ENCODE results near the gene TCF4.

TCF4 gene

GRCh38 chr18:55421615-55422419 is 166.2 kb downstream of the TCF4 start:
- Histone ChIP-seq H3K27me3 (ENCODE audit: insufficient read depth, poor library complexity, severe bottlenecking) (no peaks in the 10 kb centered on the region), H3K36me3 (ENCODE audit: low read depth) (no peaks in the 10 kb centered on the region), H3K27ac (ENCODE audit: poor library complexity, severe bottlenecking) (no peak overlapping the region), H3K4me1 (ENCODE audit: insufficient read depth, poor library complexity, severe bottlenecking) (peaks cover 8% of the 10 kb centered on the region), H3K9me3 (ENCODE audit: severe bottlenecking) (no peaks in the 10 kb centered on the region), H3K4me3 (ENCODE audit: severe bottlenecking) (no peak overlapping the region)
- peak; percentile 25; the same call in 1 of the 3 replicates for ATAC-seq (ENCODE audit: low read depth)
- TF ChIP-seq CTCF (IDR thresholded peaks at IDR 0.05; ENCODE audit: poor library complexity, severe bottlenecking), result no peak
- no peak for DNase-seq (ENCODE audit: low spot score)

- Histone ChIP-seq H3K9me3 (ENCODE audit: severe bottlenecking) (no peaks in the 10 kb centered on the region), H3K36me3 (ENCODE audit: low read depth) (no peaks in the 10 kb centered on the region), H3K4me3 (ENCODE audit: severe bottlenecking) (no peak overlapping the region), H3K27me3 (ENCODE audit: insufficient read depth, poor library complexity, severe bottlenecking) (no peaks in the 10 kb centered on the region), H3K4me1 (ENCODE audit: insufficient read depth, poor library complexity, severe bottlenecking) (peaks cover 8% of the 10 kb centered on the region), H3K27ac (ENCODE audit: poor library complexity, severe bottlenecking) (no peak overlapping the region)
- ATAC-seq (ENCODE audit: low read depth), result no peak
- DNase-seq (ENCODE audit: low spot score), result no peak
- TF ChIP-seq CTCF (IDR thresholded peaks at IDR 0.05; ENCODE audit: poor library complexity, severe bottlenecking), result no peak
Observed at GRCh38 chr18:55421308-55421614, 166.7 kb downstream of the TCF4 start.

- DNase-seq (ENCODE audit: low spot score), result no peak
Observed at GRCh38 chr18:55420665-55421307, 167.2 kb downstream of the TCF4 start.

GRCh38 chr18:55419947-55420664 is 167.9 kb downstream of the TCF4 start:
- Histone ChIP-seq H3K4me3 (ENCODE audit: severe bottlenecking) (no peak overlapping the region), H3K36me3 (ENCODE audit: low read depth) (no peaks in the 10 kb centered on the region), H3K9me3 (ENCODE audit: severe bottlenecking) (no peaks in the 10 kb centered on the region), H3K27me3 (ENCODE audit: insufficient read depth, poor library complexity, severe bottlenecking) (no peaks in the 10 kb centered on the region), H3K4me1 (ENCODE audit: insufficient read depth, poor library complexity, severe bottlenecking) (peaks cover 8% of the 10 kb centered on the region), H3K27ac (ENCODE audit: poor library complexity, severe bottlenecking) (no peak overlapping the region)
- ATAC-seq (ENCODE audit: low read depth) (no peak), DNase-seq (ENCODE audit: low spot score) (no peak)
- no peak for TF ChIP-seq CTCF (IDR thresholded peaks at IDR 0.05; ENCODE audit: poor library complexity, severe bottlenecking)

More at GRCh38 chr18:55420665-55421307, 167.2 kb downstream of the TCF4 start:
- no peak for TF ChIP-seq CTCF (IDR thresholded peaks at IDR 0.05; ENCODE audit: poor library complexity, severe bottlenecking)
- Histone ChIP-seq H3K9me3 (ENCODE audit: severe bottlenecking) (no peaks in the 10 kb centered on the region), H3K36me3 (ENCODE audit: low read depth) (no peaks in the 10 kb centered on the region), H3K27me3 (ENCODE audit: insufficient read depth, poor library complexity, severe bottlenecking) (no peaks in the 10 kb centered on the region), H3K27ac (ENCODE audit: poor library complexity, severe bottlenecking) (no peak overlapping the region), H3K4me3 (ENCODE audit: severe bottlenecking) (no peak overlapping the region), H3K4me1 (ENCODE audit: insufficient read depth, poor library complexity, severe bottlenecking) (peaks cover 8% of the 10 kb centered on the region)
- ATAC-seq (ENCODE audit: low read depth), result no peak
